SIG-M5 treated with dmso at 0.1 percent for 504 hours (cell line): ENCODE data around the gene SHC4.
"Not testable (repeated sequence)": the region's sequence is repeated elsewhere in the genome, so short reads cannot be mapped to it uniquely, and the experiment has no call there.

Source experiments
- DNase-seq: peaks from one replicate; lab custom pipeline; 2025; ENCODE audit not compliant: unreplicated experiment; lab: John Stamatoyannopoulos, UW

The SHC4 gene

DNA sequence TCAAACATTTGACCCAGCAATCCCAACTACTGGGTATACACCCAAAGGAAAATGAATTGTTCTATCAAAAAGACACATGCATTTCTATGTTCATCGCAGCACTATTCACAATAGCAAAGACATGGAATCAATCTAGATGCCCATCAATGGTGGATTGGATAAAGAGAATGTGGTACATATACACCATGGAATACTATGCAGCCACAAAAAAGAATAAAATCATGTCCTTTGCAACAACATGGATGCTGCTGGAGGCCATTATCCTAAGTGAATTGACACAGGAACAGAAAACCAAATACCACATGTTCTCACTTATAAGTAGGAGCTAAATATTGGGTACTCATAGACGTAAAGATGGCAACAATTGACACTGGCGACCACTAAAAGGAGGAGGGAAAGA is 109.3 kb downstream of the SHC4 start:
- not testable (repeated sequence) for DNase-seq

DNA sequence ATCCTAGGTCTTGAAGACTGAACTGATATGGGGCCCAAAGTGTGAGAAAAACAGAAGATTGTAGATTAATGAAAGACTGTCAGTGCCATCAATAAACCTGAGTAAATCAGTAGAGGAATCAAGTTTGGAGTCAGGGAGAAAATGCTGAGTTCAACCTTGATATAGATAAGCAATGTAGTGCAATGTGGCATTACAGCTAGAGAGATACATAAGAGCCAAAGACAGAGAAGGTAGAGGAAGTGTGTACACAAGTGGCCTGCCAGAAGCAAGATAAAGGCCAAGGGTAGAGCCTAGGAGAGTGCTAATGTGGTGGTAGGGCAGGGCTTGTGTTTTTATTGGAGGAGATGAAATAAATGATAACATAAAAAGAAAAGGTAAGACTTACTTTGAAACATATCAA is 111.8 kb downstream of the SHC4 start:
- DNase-seq, result no peak

DNA sequence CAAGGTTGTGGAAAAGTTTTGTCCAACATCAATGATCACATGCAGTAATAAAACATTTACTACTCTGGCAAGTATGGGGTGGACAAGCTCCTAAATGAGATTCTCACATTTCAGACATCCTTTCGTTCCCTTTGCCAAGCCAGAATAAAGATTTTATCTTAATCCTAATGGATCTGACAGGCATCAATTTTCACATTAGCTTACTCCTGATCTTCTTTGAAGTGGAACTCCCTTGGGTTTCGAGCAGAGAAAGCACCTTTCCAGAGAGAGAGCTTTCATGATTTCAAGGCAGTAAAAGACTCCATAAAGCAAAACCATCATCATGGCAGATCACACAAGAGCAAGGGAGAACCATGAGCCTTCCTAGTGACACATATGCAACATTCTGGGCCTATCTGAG is 113.1 kb downstream of the SHC4 start:
- DNase-seq, result no peak

DNA sequence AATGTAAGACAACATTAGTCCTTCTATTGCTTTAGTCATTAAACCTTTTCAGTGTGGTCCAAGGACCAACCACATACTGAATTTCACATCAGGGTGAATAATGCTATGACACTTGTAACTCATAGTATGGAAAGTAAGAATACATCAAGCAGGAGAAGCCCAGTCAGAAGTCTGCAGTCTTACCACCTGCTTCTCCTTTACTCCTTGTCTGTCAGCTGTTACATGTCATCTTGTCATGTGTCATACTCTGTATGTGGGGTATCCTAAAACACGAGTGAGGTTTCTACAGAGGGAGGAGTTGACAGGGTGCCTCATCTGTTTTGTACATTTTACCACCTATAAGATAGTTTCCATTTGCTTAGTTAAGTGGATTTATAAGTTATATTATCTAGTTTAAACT is 118.6 kb downstream of the SHC4 start:
- DNase-seq, result no peak

DNA sequence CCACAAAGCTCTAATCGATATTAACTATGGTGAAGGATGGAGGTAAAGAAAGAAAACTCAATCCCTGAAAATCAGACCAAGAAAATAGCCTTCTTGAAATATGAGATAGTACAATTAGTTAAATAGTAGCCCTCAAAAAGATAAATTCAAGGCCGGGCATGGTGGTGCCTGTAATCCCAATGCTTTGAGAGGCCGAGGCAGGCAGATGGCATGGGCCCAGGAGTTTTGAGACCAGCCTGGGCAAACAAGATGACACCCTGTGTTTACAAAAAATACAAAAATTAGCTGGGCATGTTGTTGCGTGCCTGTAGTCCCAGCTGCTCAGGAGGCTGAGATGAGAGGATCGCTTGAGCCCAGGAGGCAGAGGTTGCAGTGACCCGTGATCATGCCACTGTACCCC is 121.2 kb downstream of the SHC4 start:
- DNase-seq, result no peak

DNA sequence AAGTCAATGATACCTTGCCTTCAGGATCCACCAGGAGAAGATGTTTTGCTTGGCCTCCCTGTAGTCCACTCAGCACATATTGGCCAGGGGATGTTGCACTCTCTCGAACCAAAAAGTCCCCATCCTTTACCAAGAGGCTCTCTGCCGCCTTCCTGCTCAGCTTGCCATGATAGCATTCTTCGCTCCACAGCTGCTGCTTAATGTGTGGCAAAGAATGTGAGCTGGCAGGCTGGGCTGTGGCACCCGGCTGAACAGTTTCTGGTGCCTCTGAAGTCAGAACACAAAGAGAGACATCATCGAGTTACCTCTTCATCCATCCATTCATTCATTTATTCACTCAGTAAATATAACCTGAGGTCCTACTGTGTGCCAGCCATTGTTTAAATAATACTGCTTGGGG is 129.0 kb downstream of the SHC4 start:
- DNase-seq, result no peak

DNA sequence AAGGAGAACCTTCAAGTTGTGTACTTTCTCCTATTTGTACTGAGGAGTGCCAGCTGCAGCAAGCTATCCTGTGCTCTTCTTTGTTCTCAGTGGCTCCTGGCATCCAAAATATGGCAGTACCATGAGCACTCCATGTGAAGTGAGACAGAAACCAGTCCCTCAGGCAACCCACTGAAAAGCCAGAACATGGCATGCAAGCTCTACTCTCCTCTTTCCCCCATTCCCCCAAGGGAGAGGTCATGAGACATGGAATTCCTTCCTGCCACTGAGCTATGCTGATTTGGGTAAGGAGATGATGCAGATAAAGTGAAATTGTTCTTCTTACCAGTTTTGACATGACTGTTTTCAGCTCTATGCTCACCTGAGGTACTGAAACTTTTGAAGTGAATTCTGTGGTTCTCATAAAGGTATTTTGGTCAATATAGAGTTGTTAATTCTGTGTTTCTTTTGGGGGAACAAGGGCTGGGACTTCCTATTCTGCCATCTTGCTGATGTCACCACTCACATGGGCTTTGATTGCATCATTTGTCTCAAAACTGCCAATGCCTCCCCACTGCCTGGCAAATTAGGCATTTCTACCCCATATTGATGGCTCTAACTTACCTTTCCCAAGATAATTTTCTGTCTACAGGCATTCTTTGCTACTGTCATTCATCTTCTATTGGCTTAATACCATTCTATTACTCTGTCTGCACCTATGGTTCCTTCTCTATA is 130.0 kb downstream of the SHC4 start:
- DNase-seq, result no peak

DNA sequence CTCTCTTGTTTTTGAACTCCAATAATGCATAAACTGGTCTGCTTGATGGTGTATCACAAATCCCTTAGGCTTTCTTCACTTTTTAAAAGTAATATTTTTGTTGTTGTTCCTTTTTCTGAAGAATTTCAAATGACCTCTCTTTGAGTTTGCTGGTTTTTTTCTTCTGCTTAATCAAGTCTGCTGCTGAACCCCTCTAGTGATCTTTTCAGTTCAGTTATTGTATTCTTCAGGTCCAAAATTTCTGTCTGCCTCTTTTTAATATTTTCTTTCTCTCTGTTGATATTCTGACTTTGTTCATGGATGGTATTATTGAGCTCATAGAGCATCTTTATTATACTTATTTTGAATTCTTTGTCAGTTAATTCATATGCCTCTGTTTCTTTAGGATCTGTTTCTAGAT is 131.1 kb downstream of the SHC4 start:
- no peak for DNase-seq

DNA sequence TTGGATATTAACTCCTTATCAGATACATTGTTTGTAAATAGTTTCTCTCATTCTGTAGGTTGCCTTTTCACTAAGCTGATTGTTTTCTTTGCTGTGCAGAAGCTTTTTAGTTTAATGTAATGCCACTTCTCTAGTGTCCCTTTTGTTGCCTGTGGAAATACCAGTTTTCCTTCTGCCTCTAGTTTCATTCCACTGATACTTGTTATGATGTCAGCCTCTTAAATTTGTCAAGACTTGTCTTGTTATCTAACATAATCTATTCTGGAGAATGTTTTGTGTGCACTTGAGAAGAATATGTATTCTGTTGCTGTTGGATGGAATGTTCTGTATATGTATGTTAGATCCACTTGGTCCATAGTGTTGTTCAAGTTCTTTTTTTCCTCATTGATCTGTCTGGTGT is 134.8 kb downstream of the SHC4 start:
- DNase-seq, result no peak

DNA sequence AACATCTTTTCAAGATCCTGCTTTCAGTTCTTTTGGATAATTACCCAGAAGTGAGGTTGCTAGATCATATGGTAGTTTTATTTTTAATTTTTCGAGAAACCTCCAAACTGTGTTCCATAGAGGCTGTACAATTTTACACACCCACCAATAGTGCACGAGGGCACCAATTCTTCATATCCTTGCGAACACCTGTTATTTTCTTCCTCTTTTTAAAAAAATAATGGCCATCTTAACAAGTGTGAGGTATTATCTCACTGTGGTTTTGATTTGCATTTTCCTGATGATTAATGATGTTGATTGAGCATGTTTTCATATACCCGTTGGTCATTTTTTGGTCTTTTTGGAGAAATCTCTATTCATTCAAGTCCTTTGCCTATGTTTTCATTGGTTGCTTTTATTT is 135.2 kb downstream of the SHC4 start:
- DNase-seq, result no peak

DNA sequence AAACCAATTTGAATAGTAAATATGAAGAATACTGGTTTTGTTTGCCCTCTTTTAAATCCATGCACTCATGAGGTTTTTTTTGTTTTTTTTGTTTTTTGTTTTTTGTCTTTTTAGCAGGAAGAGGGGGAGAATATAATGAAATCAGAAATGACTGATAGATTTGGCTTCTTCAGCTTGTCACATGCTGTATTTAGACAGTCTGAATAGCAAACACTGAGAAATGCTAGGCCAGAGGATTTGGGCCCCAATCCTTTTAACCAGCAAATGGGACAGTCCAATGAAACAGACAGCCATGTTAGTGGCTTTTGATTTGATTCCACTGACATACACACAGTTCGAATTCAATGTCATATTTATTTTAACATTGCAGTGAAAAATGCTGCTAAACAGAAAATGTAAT is 138.6 kb downstream of the SHC4 start:
- no peak for DNase-seq

DNA sequence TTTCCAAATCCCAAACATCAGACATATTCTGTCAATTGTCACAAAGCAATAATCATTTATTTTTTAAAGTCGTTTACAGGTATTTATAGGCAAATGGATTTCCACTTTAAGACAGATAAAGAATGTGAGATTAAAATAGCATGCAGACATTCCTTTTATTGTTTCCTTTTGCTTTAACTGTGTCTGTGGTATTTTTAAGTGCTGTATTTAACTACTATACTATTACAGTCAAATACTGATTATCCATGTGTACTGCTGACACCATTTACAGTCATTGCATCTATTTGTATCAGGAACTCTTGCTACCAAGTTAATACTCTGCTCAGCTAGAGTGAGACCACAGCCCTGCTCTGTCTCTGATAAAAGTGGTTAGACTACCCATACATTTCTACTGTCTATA is 140.0 kb downstream of the SHC4 start:
- no peak for DNase-seq

DNA sequence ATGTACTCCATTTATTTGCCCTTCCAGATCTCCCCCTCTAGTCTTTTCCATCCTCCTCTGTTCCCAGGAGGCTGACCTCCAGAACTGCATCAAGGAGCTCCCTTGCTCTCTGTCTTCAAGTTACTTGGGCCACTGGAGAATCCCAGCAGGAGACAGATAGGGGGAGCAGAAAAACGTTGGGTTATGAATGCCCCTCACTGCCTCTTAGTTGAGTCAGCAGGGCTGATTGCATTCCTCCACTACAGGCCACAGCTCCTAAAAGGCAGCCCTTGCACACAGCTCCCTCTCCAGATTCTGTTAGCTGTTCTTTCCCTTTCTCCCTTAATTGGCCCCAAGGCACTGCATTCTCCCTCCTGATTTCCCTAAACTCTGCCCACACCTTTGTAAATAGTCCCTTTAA is 140.5 kb downstream of the SHC4 start:
- no peak for DNase-seq

DNA sequence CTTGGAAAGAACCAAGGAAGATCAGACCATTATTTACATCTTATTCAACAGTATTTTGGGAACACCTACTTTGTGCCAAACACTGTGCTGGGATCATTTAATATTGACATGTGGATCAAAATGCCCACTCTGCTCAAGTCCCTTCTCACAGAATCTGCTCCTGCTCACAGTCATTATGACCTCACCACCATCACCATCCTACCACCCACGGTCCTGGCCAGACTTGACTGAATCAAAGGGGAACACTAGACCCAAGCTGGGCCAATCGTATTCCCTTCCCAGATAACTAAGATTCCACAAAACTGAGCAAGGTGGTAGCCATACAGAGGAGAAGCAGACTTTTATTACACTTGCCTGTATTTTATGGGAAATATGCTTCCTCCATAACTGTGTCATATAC is 149.4 kb downstream of the SHC4 start:
- no peak for DNase-seq

DNA sequence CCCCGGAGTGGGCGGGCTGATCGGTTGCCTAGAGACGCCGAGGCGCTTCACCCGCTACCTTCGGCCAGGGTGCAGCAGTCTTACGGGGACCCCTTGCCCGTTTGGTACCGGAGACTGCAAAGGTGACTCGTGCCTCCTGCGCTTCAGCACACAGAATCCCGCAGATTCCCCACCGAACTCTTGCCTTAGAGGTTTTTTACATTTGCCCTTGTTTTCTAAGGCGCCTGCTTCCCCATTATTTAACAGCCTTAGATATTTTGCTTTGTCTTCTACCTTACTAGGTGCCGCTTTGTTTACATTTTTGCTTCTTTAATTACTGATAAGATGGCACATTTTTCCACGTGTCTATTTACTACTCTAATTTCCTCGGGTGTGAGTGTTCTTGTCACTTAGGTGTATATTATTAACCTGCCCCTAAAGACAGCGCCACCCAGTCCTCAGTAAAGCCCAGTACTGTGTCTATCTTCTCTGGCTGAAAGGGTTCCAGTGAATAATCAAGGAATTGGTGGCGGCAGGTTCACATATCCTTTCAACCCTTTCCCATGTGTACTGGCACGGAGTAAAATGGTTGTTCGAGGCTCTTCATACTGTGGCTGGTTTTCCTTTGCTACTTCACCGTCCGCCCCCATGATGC is 152.3 kb downstream of the SHC4 start:
- peak; percentile 29 for DNase-seq

DNA sequence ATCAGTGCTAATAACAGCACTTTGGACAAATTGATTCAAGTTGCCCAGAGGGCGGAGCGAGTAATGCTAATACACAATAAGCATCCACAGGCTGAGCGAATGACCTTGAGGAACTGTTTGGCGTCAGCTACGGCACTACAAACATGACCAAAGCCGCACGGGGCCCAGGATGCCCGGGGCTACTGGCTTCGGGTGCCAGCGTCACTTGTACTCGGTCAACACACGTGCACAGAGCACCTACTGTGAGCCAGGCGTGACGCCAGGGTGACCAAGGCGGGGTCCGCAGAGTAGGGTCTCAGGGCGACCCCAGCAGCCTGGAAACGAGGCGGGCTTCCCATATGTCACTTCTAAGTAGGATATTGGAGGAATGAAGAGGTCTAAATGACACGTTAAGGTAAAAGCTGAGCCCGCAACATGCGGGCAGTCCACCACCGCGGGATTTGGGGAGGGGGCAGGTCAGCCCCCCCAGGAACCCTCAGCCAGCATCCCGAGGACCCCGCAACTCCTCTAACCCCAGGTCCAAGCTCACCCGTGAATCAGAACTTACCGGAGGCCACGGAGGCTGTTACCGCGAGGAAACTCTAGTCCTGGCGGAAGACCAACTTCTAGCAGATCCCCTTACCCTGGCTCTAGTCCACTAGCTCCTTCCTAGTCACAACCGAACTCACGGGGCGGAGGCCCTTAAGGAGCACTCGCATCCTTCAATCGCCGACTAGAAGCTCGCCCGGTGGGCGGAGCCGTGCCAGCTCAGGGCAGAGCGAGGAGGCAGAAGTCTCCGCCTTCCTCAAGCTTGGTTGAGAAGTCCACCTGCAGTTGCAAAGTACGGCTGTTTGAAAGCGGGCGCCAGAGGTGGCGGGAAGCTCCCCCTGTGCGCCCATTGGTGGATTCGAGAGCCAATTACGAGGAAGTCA is 153.1 kb downstream of the SHC4 start, which contains the start of gene CEP152:
Gene CEP152 (minus strand): TSS at position 656 of the 911 bp plus-strand sequence. CDS start 5,420 bp downstream, outside the sequence.
- peak; percentile 98 for DNase-seq

DNA sequence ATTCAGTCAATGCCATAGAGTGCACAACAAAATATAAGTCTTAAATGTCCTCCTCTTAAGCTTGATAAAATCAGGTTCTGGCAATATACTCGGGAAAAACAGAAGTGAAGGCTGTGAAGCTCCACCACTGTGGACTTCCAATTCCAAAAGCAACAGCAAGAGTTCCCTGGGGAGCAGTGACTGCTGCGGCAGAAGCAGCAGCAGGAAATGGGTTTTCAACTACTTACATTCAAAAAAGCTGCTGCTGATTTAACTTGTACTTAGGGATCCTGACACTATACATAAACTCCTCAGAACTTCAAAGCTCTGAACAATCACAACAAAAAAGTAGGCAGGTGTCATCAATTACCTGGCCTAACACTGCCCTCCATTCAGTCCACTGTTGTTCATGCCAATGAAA is 157.6 kb downstream of the SHC4 start:
- no peak for DNase-seq

DNA sequence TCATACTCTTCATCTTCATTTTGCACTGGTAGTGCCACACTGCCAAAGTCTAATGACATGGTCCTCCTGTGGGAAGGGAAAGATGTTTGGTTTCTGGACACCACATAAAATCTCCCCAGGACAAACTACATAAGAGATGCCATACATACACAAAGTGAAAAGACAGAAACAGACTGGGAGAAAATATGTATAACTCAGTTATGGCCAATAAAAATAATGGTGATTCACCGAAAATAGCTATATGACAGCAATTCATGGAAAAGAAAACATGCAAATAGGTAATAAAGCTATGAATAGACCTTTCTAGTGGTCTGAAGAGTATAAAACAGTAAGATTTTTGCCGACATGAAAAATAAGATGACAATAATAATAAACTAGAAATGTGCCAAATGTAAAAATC is 158.1 kb downstream of the SHC4 start:
- DNase-seq, result no peak

DNA sequence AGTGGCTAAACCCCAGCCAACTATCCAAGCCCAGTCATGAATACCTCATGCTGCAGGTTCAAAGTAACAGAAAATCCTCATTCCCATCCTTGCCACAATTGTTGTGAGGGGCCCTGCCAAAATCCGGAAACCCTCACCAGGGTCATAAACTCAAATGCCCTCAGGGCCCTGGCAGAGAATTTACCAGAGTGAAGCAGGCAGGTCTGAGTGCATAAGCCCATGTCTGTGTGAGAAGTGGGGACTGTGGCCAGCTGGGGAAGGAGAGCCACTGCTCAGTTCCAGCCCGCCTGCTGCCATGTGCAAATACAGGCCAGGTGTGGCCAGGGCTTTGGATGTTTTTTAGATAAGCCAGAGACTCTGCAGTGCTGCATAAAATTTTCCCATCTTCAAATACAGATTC is 159.8 kb downstream of the SHC4 start:
- DNase-seq, result no peak

DNA sequence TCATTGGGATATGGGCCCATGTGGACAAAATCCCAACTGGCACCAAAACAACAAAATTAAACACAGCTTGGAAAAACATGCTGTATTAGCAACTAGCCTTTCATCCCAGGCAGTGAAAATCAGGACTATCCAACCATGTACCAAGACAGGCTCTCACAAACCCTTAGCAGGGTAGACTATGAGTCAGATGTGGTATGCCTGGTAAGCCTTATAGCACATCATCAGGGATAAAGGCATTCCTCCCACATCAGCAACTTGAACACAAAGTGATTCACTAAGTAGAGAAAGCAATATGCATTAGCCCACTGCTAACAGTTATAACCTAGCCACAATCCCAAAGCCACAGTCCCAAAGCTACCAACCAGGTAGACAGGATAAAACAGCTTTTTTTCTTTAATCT is 160.9 kb downstream of the SHC4 start:
- DNase-seq, result no peak

DNA sequence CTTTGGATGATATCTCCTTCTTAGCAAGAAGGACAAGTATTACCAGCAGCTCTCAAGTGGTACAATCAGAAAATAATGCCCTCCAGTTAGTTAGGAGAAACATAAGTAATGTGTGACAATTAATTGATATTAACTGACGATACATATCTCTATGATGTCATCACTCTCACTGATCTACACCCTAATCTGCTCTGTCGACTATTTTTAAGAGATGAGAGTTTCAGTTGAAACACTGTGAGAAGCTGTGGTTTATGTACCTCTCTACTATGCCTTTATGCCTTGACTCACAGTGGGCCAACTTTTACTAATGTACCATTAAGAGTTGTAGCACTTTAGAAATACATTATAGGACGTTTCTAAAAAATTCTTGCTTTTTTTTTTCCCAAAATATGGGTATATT is 161.5 kb downstream of the SHC4 start:
- DNase-seq, result no peak
